ENCODE data around the gene ADIPOR2.
"Not testable (repeated sequence)": the region's sequence is repeated elsewhere in the genome, so short reads cannot be mapped to it uniquely, and the experiment has no call there.

The ADIPOR2 gene

DNA sequence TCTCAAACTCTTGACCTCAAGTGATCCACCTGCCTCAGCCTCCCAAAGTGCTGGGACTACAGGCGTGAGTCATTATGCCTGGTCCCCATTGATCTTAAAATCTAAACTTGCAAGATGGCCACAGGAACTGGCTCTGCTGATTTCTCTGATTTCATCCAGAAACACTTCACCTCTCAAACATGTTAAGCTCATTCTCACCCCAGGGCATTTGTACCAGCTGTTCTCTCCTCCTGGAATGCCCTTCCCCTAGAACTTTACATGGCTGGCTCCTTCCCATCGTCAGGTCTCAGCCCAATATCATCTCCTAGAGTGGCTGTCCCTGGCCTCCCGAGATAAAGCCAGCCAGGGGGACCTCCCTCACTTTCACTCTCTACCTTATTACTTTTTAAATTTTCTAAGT, 124.2 kb downstream of the ADIPOR2 start:
- no peaks in the 10 kb centered on the region for H3K36me3 ChIP-seq (ENCODE audit: control insufficient read depth, insufficient read depth, low read length)
- DNase-seq (ENCODE audit: extremely low read depth, insufficient read length) = no peak
- H3K27me3 ChIP-seq (replicated peaks; ENCODE audit: control insufficient read depth, insufficient read depth, low read length) = peaks cover 4% of the 10 kb centered on the region; the same call in 1 of the 2 replicates
- TF ChIP-seq, protein P1, sequence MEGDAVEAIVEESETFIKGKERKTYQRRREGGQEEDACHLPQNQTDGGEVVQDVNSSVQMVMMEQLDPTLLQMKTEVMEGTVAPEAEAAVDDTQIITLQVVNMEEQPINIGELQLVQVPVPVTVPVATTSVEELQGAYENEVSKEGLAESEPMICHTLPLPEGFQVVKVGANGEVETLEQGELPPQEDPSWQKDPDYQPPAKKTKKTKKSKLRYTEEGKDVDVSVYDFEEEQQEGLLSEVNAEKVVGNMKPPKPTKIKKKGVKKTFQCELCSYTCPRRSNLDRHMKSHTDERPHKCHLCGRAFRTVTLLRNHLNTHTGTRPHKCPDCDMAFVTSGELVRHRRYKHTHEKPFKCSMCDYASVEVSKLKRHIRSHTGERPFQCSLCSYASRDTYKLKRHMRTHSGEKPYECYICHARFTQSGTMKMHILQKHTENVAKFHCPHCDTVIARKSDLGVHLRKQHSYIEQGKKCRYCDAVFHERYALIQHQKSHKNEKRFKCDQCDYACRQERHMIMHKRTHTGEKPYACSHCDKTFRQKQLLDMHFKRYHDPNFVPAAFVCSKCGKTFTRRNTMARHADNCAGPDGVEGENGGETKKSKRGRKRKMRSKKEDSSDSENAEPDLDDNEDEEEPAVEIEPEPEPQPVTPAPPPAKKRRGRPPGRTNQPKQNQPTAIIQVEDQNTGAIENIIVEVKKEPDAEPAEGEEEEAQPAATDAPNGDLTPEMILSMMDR (IDR thresholded peaks at IDR 0.05; ENCODE audit: insufficient read depth, low read length, poor library complexity, severe bottlenecking) = no peak
- H3K4me3 ChIP-seq (replicated peaks; ENCODE audit: low read depth, low read length) = no peak overlapping the region

DNA sequence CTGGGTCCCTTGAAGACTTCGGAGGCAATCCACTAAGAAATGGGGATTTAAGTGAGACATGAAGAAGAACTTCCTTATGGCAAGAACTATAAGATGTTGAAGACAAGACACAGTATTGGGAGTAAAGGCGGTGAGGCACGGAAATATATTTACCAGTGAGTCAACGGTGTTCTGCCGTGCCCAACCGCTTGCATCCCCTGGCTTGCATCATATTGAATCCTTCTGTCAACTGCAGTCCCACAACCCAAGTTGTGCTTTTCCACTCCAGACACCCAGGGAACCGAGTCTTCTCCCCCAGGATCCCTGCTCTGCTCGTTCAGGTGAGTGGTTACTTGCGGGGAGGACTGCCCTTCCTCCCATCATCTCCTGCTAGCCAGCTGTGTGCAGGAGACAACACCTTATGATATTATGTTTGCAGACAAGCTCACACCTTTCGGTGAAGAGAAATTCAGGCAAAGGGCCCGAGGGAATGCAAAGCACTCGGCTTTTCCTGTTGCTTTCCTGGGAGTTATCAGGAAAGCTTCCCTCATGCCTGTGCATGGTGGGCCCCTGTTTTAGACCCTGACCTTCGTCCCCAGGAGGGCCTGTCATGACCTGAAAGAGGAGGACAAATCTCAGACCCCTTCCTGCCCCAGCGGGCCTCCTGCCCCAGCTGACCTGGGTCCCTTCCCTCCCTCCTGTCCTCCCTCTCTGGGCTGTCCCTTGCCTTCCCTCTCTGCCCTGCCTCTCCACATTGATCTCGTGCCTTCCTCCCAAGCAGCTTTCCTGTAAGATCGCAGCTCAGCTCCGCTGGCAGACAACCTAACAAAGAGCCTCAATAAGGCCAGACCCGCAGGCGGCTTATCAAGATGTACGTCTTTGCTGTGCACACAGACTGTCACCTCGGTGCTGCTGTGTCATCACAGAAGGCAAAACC, 125.2 kb downstream of the ADIPOR2 start:
- H3K4me3 ChIP-seq (replicated peaks; ENCODE audit: low read depth, low read length) = no peak overlapping the region
- no peak for DNase-seq (ENCODE audit: extremely low read depth, insufficient read length)

DNA sequence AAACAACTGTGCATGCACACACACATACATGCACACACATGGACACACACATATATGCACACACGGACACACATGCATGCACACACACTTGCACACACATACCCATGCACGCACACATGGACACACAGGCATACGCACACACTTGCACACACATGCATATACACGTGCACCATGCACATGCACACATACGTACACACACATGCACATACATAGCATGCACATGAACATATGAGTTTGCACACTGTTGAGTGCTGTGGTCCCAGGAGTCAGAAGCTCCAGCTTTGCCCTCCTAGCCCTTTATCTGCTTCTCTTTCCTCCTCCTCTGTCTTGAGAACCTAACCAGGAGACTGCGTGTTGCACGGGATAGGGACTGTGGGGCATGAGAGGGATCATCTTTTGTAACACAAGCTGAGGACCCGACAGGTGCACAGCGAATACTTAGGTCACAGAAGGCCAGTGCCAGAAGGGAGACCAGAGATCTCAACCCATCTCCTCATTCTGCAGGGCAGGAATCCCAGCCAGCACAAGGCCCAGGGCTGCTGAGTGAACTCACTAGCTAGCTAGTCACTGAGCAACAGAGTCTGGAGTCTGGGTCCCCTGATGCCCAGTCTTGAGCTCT, 126.0 kb downstream of the ADIPOR2 start:
- Histone ChIP-seq H3K36me3 (ENCODE audit: control insufficient read depth, insufficient read depth, low read length) (no peaks in the 10 kb centered on the region), H3K27me3 (replicated peaks; ENCODE audit: control insufficient read depth, insufficient read depth, low read length) (peaks cover 6% of the 10 kb centered on the region; the same call in 1 of the 2 replicates), H3K4me3 (replicated peaks; ENCODE audit: low read depth, low read length) (no peak overlapping the region)
- no peak for DNase-seq (ENCODE audit: extremely low read depth, insufficient read length)
- TF ChIP-seq, protein P1 (IDR thresholded peaks at IDR 0.05; ENCODE audit: insufficient read depth, low read length, poor library complexity, severe bottlenecking) = no peak

More for the DNA sequence above, 125.2 kb downstream of the ADIPOR2 start:
- peaks cover 4% of the 10 kb centered on the region; the same call in 1 of the 2 replicates for H3K27me3 ChIP-seq (replicated peaks; ENCODE audit: control insufficient read depth, insufficient read depth, low read length)
- TF ChIP-seq, protein P1 (IDR thresholded peaks at IDR 0.05; ENCODE audit: insufficient read depth, low read length, poor library complexity, severe bottlenecking) = no peak
- H3K36me3 ChIP-seq (ENCODE audit: control insufficient read depth, insufficient read depth, low read length) = no peaks in the 10 kb centered on the region

DNA sequence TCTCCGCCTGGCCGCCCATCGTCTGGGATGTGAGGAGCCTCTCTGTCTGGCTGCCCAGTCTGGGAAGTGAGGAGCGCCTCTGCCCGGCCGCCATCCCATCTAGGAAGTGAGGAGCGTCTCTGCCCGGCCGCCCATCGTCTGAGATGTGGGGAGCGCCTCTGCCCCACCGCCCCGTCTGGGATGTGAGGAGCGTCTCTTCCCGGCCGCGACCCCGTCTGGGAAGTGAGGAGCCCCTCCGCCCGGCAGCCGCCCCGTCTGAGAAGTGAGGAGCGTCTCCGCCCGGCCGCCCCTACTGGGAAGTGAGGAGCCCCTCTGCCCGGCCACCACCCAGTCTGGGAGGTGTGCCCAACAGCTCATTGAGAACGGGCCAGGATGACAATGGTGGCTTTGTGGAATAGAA, 127.1 kb downstream of the ADIPOR2 start:
- H3K36me3 ChIP-seq (ENCODE audit: control insufficient read depth, insufficient read depth, low read length); DNase-seq (ENCODE audit: extremely low read depth, insufficient read length); H3K27me3 ChIP-seq (replicated peaks; ENCODE audit: control insufficient read depth, insufficient read depth, low read length); H3K4me3 ChIP-seq (replicated peaks; ENCODE audit: low read depth, low read length): not testable (repeated sequence)

DNA sequence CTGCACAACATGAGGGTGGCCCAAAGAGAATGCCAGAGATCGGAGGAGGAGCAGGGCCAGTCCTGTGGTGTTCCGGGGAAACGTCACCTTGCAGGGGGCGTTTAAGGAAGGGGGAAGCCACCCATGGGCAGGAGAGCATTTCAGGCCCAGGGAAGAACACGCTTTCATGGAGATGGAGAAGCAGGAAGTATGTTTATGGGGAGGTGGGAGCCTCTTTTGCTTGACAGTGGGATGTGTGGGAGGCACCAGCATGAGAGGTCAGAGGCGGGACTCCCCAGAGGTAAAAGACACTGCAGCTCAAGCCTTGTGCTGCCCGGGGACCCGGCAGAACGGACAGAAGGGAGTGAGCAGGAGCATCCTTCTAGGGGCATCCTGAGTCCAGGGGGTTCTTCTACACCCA, 128.2 kb downstream of the ADIPOR2 start:
- TF ChIP-seq, protein P1 (IDR thresholded peaks at IDR 0.05; ENCODE audit: insufficient read depth, low read length, poor library complexity, severe bottlenecking) = no peak
- no peak for DNase-seq (ENCODE audit: extremely low read depth, insufficient read length)
- H3K36me3 ChIP-seq (ENCODE audit: control insufficient read depth, insufficient read depth, low read length) = no peaks in the 10 kb centered on the region
- peaks cover 9% of the 10 kb centered on the region; the same call in 1 of the 2 replicates for H3K27me3 ChIP-seq (replicated peaks; ENCODE audit: control insufficient read depth, insufficient read depth, low read length)
- no peak overlapping the region for H3K4me3 ChIP-seq (replicated peaks; ENCODE audit: low read depth, low read length)

DNA sequence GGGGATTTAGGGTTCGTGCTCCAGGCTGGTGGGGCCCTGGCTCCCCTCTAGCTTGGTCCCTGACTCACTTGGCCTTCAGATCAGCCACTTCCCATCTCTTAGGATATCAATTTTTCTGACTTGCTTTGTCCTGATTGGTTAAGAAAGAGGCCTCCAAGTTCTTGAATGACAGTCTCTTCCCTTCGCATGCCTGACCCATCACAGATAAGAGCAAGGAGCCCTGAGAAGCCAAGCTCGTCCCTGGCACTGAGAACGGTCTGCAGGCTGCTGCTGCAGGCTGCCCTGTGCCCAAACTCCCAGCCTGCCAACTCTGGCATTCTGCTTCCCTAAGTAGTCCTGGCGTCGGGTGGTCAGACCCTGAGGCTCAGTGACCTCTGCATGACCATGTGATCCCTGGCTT, 128.7 kb downstream of the ADIPOR2 start:
- Histone ChIP-seq H3K27me3 (replicated peaks; ENCODE audit: control insufficient read depth, insufficient read depth, low read length) (peaks cover 9% of the 10 kb centered on the region; the same call in 1 of the 2 replicates), H3K4me3 (replicated peaks; ENCODE audit: low read depth, low read length) (no peak overlapping the region), H3K36me3 (ENCODE audit: control insufficient read depth, insufficient read depth, low read length) (no peaks in the 10 kb centered on the region)
- no peak for DNase-seq (ENCODE audit: extremely low read depth, insufficient read length)
- TF ChIP-seq, protein P1 (IDR thresholded peaks at IDR 0.05; ENCODE audit: insufficient read depth, low read length, poor library complexity, severe bottlenecking) = no peak

Data from GM06990 (cell line).